IMR-90 (cell line): ENCODE measurements around the gene TRHDE. TPM values are rescaled to one million over a fixed set of nuclear protein-coding genes. Genes with fewer than 3 reads are reported as not detected.

ENCODE experiments used
- ATAC-seq: fragments of 200-7000 bp; cut with Tn5 transposase; 2 replicates; pipeline ENCODE4 v1.9.1; 2020; ENCODE audit warnings: low read depth, mild to moderate bottlenecking, moderate library complexity
- BruUV-seq: library from RNA; stranded (reverse); fragments of 400-500 nt; replicated peaks from 2 replicates; lab custom pipeline; 2021; lab: Mats Ljungman, UMichigan
- CTCF ChIA-PET: fragments of 300-600 bp; formaldehyde crosslinking; extraction: SDS; loops from one replicate; lab custom pipeline; 2021; ENCODE audit warnings: antibody characterized with exemption; lab: Yijun Ruan, JAX
- POLR2A ChIA-PET: fragments of 300-600 bp; sonication (Branson Sonifier 250); formaldehyde crosslinking; loops from one replicate; lab custom pipeline; 2022; ENCODE audit warnings: antibody characterized with exemption; ENCODE audit not compliant: unreplicated experiment; lab: Charles Lee
- DNase-seq: peaks from one replicate; pipeline ENCODE4 v3.0.0; 2013
- H2AFZ ChIP-seq: replicated peaks from 2 replicates; pipeline ENCODE3; 2013; ENCODE audit warnings: low read length, mild to moderate bottlenecking; ENCODE audit not compliant: poor library complexity
- H2AK5ac ChIP-seq: 2 replicates; pipeline ENCODE4 v1.6.1; 2013; ENCODE audit warnings: low read depth, low read length, inconsistent platforms
- H2AK9ac ChIP-seq: replicated peaks from 2 replicates; pipeline ENCODE3; 2013; ENCODE audit warnings: mild to moderate bottlenecking, low read depth, low read length, moderate library complexity; ENCODE audit not compliant: poor library complexity
- H2BK120ac ChIP-seq: 2 replicates; pipeline ENCODE4 v1.6.1; 2013; ENCODE audit warnings: low read depth, low read length, inconsistent platforms
- H2BK15ac ChIP-seq: 3 replicates; pipeline ENCODE4 v1.6.1; 2013; ENCODE audit warnings: low read depth, low read length, inconsistent platforms
- H2BK20ac ChIP-seq: 2 replicates; pipeline ENCODE4 v1.6.1; 2013; ENCODE audit warnings: low read depth, mild to moderate bottlenecking, inconsistent platforms, low read length, moderate library complexity
- H2BK5ac ChIP-seq: 2 replicates; pipeline ENCODE4 v1.6.1; 2013; ENCODE audit warnings: mild to moderate bottlenecking, low read depth, low read length, inconsistent platforms; ENCODE audit not compliant: poor library complexity, severe bottlenecking
- H3K14ac ChIP-seq: replicated peaks from 2 replicates; pipeline ENCODE4 v1.6.1; 2013; ENCODE audit warnings: low read depth, low read length, inconsistent platforms
- H3K18ac ChIP-seq: 2 replicates; pipeline ENCODE4 v1.6.1; 2013; ENCODE audit warnings: low read depth, low read length, control low read depth
- H3K23ac ChIP-seq: 2 replicates; pipeline ENCODE4 v1.6.1; 2013; ENCODE audit warnings: low read depth, low read length, inconsistent platforms
- H3K27ac ChIP-seq: 2 replicates; pipeline ENCODE4 v1.5.1; 2013; ENCODE audit warnings: mild to moderate bottlenecking, control low read depth, low read length; ENCODE audit not compliant: insufficient read depth
- H3K27me3 ChIP-seq: 2 replicates; pipeline ENCODE4 v1.6.1; 2013; ENCODE audit warnings: low read length; ENCODE audit not compliant: control insufficient read depth, insufficient read depth
- H3K36me3 ChIP-seq: 2 replicates; pipeline ENCODE4 v1.6.1; 2013; ENCODE audit warnings: low read length, mixed read lengths; ENCODE audit not compliant: control insufficient read depth, insufficient read depth
- H3K4ac ChIP-seq: 2 replicates; pipeline ENCODE4 v1.6.1; 2013; ENCODE audit warnings: low read depth, low read length, inconsistent platforms
- H3K4me1 ChIP-seq: 2 replicates; pipeline ENCODE4 v1.6.1; 2013; ENCODE audit warnings: low read length, mixed read lengths; ENCODE audit not compliant: control insufficient read depth, insufficient read depth
- H3K4me2 ChIP-seq: 2 replicates; pipeline ENCODE4 v1.6.1; 2013; ENCODE audit warnings: low read depth, mild to moderate bottlenecking, control low read depth, low read length, moderate library complexity
- H3K4me3 ChIP-seq: 2 replicates; pipeline ENCODE4 v1.5.1; 2013; ENCODE audit warnings: low read depth, mild to moderate bottlenecking, control low read depth, low read length, moderate library complexity; ENCODE audit not compliant: insufficient read depth
- H3K56ac ChIP-seq: 2 replicates; pipeline ENCODE4 v1.6.1; 2013; ENCODE audit warnings: low read length, inconsistent platforms; ENCODE audit not compliant: insufficient read depth; ENCODE audit errors: extremely low read depth
- H3K79me1 ChIP-seq, 2 experiments: 2 replicates each; pipeline ENCODE4 v1.6.1; 2013; ENCODE audit warnings: low read length in 2 of 2, inconsistent platforms in 1 of 2, low read depth in 1 of 2
- H3K9ac ChIP-seq: 2 replicates; pipeline ENCODE4 v1.6.1; 2013; ENCODE audit warnings: low read depth, low read length, control low read depth
- H3K9me1 ChIP-seq: 2 replicates; pipeline ENCODE4 v1.6.1; 2013; ENCODE audit warnings: low read length, inconsistent platforms; ENCODE audit not compliant: insufficient read depth
- H3K9me3 ChIP-seq: 2 replicates; pipeline ENCODE4 v1.6.1; 2013; ENCODE audit warnings: low read length; ENCODE audit not compliant: control insufficient read depth, insufficient read depth
- H4K20me1 ChIP-seq: 2 replicates; pipeline ENCODE4 v1.6.1; 2013; ENCODE audit warnings: low read length, inconsistent platforms; ENCODE audit not compliant: insufficient read depth
- H4K5ac ChIP-seq: 2 replicates; pipeline ENCODE4 v1.6.1; 2013; ENCODE audit warnings: mild to moderate bottlenecking, low read depth, low read length, control low read depth
- H4K8ac ChIP-seq, 2 experiments: 2 replicates each; pipeline ENCODE4 v1.6.1; 2013; ENCODE audit warnings: low read depth in 2 of 2, low read length in 2 of 2, control low read depth in 1 of 2, inconsistent platforms in 1 of 2
- H4K91ac ChIP-seq: 2 replicates; pipeline ENCODE4 v1.6.1; 2013; ENCODE audit warnings: low read depth, low read length, inconsistent platforms; ENCODE audit not compliant: insufficient read depth
- BHLHE40 ChIP-seq: fragments of 150-350 bp; IDR thresholded peaks from 2 replicates; pipeline ENCODE4 v1.6.1; 2016; ENCODE audit warnings: mild to moderate bottlenecking, low read depth, low read length
- CEBPB ChIP-seq: IDR thresholded peaks from 2 replicates; pipeline ENCODE4 v1.6.1; 2012; ENCODE audit warnings: low read depth, low read length, improper control_type of control experiment
- CHD1 ChIP-seq: IDR thresholded peaks from 2 replicates; pipeline ENCODE4 v1.6.1; 2012; ENCODE audit warnings: low read depth, low read length, improper control_type of control experiment
- MAFK ChIP-seq: IDR thresholded peaks from 2 replicates; pipeline ENCODE4 v1.6.1; 2012; ENCODE audit warnings: low read depth, low read length, improper control_type of control experiment
- POLR2A ChIP-seq: IDR thresholded peaks from 2 replicates; pipeline ENCODE4 v1.6.1; 2012; ENCODE audit warnings: mild to moderate bottlenecking, low read depth, low read length
- RCOR1 ChIP-seq: IDR thresholded peaks from 2 replicates; pipeline ENCODE4 v1.6.1; 2012; ENCODE audit warnings: mild to moderate bottlenecking, low read length, improper control_type of control experiment; ENCODE audit not compliant: insufficient replicate concordance
- SMC3 ChIP-seq: fragments of 150-350 bp; IDR thresholded peaks from 2 replicates; pipeline ENCODE4 v1.6.1; 2016; ENCODE audit warnings: low read depth, mild to moderate bottlenecking, antibody characterized with exemption, low read length, moderate library complexity
- dilution Hi-C: fragments of 300-500 bp; cut with HindIII; formaldehyde crosslinking; loops from one replicate; pipeline ENCODE4 v1.14.3; 2018; ENCODE audit warnings: low sequenced_read_pairs; ENCODE audit not compliant: unreplicated experiment
- in situ Hi-C: fragments of 300-500 bp; cut with MboI; formaldehyde crosslinking; loops from 3 replicates; pipeline ENCODE4 v1.14.3; 2019; ENCODE audit warnings: low sequenced_read_pairs, inconsistent platforms, mixed read lengths
- intact Hi-C: fragments of 100-400 bp; cut with micrococcal nuclease; formaldehyde crosslinking; loops from 2 replicates; pipeline ENCODE4 v1.10.0; 2022
- polyA plus RNA-seq, 3 experiments: library from polyadenylated mRNA; depleted of rRNA; stranded (reverse); fragments of >200 nt; gene quantifications; 2 replicates each; pipeline ENCODE4 v1.2.3, GENCODE V29; 2012; ENCODE audit warnings: low replicate concordance in 1 of 3
- total RNA-seq: library from RNA; depleted of rRNA; stranded (reverse); fragments of >200 nt; gene quantifications from 2 replicates; pipeline ENCODE4 v1.2.3, GENCODE V29; 2012
- TF ChIP-seq, protein P1 (sequence below): fragments of 150-350 bp; IDR thresholded peaks from 2 replicates; pipeline ENCODE4 v1.6.1; 2016; ENCODE audit warnings: low read depth, mild to moderate bottlenecking, low read length, moderate library complexity, borderline replicate concordance
- TF ChIP-seq, protein P2 (sequence below): conservative IDR thresholded peaks from 2 replicates; pipeline ENCODE4 v1.5.1; 2012; ENCODE audit warnings: mild to moderate bottlenecking, low read depth, low read length, improper control_type of control experiment

TRHDE gene
- total and polyA plus RNA-seq, 2 of the 4 experiments (the other 2 are of a cell fraction) = 33.7 to 65.1 TPM

DNA sequence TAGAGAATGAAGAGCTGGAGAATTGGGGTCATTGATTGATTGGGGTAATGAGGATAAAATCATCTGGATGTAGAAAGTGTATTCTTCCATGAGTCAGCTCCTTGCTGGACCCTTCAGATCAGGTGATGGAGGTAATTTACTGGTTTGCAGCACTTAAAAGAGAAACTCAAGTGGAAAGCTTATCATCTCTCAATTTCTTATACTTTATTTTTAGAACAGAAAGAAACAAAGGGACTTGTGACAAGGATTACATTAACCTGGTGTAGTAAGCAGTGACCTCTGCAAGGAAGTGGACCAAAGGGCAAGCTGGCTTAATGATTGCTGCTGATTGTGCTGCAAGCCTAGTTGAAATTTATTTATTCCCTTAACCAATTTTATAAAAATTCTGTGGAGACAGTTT is 405.0 kb downstream of the TRHDE start:
- Histone ChIP-seq H2AK5ac (no peak overlapping the region), H4K91ac (no peak overlapping the region), H3K4ac (no peak overlapping the region), H2BK15ac (no peak overlapping the region), H3K36me3 (no peaks in the 10 kb centered on the region), H3K9ac (no peak overlapping the region), H2BK20ac (no peak overlapping the region), H4K5ac (no peak overlapping the region), H2BK5ac (no peak overlapping the region), H3K23ac (no peak overlapping the region), H3K14ac (no peak overlapping the region), H2BK120ac (no peak overlapping the region), H3K27me3 (no peaks in the 10 kb centered on the region), H3K56ac (no peak overlapping the region), H3K9me1 (no peaks in the 10 kb centered on the region), H4K8ac (no peak overlapping the region), H3K18ac (no peak overlapping the region), H3K4me3 (no peak overlapping the region), H2AK9ac (no peak overlapping the region), H3K27ac (no peak overlapping the region), H4K20me1 (no peaks in the 10 kb centered on the region), H2AFZ (no peak overlapping the region), H3K79me1 (no peaks in the 10 kb centered on the region), H3K9me3 (no peaks in the 10 kb centered on the region), H3K4me1 (peaks cover 1% of the 10 kb centered on the region; the same call in 1 of the 2 replicates), H3K4me2 (no peak overlapping the region)
- BruUV-seq = no TSS peak
- in situ Hi-C loops = no loop called here
- DNase-seq (no peak), ATAC-seq (no peak)
- intact Hi-C loops = loop anchor here (10.0 kb wide), 1 partner anchor 332 kb away; no protein-coding TSS in a partner anchor
- ChIA-PET POLR2A (no interaction called here), CTCF (interaction anchor here (0.6 kb wide), 1 partner anchor 447 kb away, joined by 3 read pairs; no protein-coding TSS in a partner anchor)
- dilution Hi-C loops = no loop called here
- TF ChIP-seq RCOR1 (no peak), BHLHE40 (no peak), CEBPB (no peak), SMC3 (no peak), CHD1 (no peak), POLR2A (no peak), MAFK (no peak)
- TF ChIP-seq, protein P1, sequence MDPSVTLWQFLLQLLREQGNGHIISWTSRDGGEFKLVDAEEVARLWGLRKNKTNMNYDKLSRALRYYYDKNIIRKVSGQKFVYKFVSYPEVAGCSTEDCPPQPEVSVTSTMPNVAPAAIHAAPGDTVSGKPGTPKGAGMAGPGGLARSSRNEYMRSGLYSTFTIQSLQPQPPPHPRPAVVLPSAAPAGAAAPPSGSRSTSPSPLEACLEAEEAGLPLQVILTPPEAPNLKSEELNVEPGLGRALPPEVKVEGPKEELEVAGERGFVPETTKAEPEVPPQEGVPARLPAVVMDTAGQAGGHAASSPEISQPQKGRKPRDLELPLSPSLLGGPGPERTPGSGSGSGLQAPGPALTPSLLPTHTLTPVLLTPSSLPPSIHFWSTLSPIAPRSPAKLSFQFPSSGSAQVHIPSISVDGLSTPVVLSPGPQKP = no peak
- TF ChIP-seq, protein P2, sequence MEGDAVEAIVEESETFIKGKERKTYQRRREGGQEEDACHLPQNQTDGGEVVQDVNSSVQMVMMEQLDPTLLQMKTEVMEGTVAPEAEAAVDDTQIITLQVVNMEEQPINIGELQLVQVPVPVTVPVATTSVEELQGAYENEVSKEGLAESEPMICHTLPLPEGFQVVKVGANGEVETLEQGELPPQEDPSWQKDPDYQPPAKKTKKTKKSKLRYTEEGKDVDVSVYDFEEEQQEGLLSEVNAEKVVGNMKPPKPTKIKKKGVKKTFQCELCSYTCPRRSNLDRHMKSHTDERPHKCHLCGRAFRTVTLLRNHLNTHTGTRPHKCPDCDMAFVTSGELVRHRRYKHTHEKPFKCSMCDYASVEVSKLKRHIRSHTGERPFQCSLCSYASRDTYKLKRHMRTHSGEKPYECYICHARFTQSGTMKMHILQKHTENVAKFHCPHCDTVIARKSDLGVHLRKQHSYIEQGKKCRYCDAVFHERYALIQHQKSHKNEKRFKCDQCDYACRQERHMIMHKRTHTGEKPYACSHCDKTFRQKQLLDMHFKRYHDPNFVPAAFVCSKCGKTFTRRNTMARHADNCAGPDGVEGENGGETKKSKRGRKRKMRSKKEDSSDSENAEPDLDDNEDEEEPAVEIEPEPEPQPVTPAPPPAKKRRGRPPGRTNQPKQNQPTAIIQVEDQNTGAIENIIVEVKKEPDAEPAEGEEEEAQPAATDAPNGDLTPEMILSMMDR = no peak
